GM19328 (cell line): ENCODE results near the gene ADCY6.

ENCODE experiments used
- ATAC-seq: cut with Tn5 transposase; IDR thresholded peaks from one replicate; pipeline ENCODE4 v1.9.1; 2021; ENCODE audit warnings: mild to moderate bottlenecking, moderate library complexity; ENCODE audit not compliant: unreplicated experiment

ADCY6 gene

DNA sequence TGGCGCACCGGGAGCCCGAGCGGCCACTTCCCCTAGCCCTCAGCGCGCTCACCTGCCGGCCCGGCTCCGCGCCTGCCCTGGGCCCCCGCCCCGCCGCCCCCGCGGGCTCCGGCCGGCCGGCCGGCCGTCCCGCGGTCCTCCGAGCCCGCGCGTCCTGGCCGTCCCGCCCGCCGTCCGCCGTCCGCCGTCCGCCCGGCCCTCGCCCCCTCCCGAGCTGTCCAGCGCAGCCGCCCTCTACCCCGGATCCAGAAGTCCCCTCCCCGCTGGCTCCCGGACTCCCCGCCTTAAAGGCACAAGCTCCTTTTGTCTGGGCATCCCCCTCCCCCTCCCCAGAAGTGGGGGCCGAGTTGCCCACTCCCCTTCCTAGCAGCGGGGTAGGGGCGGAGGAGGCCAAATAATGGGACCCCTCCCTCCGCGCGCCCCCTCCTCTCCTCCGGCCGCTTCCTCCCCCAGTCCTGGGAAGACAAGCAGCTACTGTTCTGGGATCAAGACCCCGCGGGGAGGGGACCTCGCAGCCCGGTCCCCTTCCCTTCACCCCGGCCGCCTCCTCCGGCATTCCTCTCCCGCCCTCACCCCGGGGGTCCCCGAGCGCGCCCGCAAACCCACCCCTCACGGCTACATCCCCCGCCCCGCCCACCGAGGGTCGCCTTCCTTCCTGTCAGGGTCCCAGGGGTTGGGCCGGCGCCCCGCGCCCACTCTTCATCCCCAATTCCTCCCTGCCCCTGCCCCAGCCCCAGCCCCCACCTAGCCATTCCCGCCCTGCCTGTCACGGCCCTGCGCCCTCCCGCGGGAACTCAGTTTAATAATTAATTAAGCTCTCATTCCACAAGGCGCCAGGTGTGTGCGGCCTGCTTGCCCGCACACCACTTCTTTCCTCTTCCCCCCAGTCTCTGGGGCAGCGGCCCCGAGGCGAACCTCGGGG, at the start of gene ADCY6:
ADCY6 (minus strand) TSS at position 236 of the 922 bp plus-strand sequence. CDS start 5,655 bp downstream, outside the sequence.
- no peak for ATAC-seq

DNA sequence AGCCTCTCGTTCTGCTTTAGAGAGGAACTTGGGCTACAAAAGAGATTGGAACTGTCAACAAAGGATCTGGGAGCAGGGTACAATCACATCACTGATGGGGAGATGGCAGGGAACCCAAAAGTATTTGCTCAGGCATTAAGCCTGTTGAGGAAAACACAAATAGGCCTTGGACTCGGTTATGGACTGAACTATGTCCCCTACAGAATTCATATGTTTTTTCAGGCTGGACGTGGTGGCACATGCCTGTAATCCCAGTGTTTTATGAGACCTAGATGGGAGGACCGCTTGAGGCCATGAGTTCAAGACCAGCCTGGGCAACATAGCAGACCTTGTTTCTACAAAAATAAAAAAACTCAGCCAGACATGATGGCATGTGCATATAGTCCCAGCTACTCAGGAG, 49.2 kb upstream of the ADCY6 start:
- ATAC-seq, result no peak

DNA sequence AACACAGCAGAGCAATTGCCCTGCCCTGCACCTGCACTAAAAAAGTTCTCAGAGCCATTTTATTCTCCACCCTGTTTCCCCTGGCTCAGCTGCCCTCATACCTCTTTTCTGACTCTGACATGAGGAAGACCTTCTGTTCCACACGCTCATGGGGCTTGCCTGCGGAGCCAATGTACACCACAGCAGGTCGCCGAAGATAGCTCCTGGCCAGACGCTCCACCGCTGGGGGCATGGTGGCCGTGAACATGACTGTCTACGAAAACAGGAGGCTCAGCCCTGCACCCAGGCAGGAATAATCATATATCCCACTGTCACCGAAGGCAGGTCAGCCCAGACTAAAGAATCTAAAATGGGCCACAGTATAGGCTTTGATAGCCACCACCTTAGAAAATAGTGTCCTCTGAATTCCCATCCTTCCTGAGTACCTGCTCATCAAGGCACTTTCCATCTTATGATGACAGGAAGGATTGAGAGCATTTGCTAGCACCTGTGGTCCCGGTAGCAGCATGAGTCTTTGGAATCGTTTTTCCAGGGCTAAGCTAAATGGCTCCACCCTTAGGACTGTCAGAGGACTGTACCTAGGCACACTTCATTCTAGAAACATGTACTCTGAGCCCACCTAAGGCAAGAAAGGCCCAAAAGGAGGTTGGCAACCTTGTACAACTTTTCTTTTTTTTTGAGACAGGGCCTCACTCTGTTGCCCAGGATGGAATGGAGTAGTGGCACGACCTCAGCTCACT, 43.6 kb upstream of the ADCY6 start:
- ATAC-seq, result no peak

DNA sequence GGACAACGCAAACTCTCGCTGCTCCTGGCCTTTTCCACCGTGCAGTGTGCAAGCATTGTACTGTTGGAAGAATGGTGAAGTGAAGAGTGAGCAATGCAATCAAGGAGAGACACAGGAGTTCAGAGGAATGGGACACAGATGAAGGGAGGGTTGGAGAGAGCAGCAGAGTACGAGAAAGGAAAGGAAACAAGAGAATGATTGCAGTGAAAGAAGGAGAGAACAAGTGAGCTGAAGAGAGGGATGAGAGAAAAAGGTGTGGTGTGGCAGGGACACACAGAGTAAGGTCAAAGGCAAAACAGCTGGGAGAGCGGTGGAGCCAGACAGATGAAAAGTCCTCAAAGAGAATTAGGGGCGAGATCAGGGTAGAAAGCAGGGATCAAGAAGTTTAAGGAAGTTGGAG, 42.4 kb upstream of the ADCY6 start:
- no peak for ATAC-seq

DNA sequence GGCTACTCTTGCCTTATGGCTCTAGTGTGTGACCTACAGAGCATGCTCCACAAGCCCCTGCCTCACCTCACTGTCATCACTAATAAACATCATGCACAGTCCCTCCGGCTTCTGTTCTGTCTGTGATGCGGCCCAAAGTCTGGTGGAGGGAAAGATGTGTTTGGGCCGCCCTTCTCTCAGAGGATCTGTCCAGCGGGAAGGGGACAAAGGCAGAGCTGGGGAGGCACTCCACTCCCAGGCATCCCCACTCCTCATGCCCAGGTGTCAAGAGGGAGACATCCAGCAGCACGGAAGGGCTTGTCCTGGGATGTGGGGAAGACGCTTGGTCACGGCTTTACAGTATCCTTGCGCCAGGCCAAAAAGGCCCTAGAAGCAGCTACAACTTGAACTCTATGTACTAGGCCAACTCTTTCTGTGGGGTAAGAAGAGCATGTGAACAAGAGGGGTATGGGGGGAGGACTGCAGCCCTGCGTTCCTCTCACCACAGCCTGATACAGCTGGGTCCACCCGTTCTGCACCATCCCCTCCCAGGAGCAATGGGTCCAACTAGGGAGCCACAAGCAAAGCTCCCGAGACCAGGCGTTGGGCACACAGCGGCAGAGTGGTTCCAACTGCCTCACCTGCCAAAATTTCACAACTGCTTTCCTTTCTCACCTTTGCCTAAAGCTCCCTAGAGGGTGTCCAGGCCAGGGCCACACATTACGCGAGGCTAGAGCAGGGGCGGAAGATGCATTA, 40.1 kb upstream of the ADCY6 start:
- no peak for ATAC-seq

DNA sequence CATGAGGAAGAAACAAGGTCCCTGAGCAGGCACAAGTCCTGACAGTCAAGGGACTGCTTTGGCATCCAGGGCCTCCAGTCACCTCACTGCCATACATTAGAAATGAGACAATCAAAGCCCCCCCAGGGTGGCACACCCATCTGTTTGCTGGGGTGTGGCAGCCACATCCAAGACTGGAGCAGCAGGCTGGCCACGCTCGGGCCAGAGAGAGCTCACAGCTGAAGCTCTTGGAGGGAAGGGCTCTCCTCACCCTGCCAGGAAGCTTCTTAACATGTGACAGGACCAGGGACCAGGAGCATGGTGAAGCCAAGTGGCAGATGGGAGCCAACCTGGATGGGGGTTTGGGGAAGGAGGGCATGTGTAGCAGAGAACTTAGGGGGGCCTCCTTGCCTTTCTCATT, 39.4 kb upstream of the ADCY6 start:
- ATAC-seq, result no peak

DNA sequence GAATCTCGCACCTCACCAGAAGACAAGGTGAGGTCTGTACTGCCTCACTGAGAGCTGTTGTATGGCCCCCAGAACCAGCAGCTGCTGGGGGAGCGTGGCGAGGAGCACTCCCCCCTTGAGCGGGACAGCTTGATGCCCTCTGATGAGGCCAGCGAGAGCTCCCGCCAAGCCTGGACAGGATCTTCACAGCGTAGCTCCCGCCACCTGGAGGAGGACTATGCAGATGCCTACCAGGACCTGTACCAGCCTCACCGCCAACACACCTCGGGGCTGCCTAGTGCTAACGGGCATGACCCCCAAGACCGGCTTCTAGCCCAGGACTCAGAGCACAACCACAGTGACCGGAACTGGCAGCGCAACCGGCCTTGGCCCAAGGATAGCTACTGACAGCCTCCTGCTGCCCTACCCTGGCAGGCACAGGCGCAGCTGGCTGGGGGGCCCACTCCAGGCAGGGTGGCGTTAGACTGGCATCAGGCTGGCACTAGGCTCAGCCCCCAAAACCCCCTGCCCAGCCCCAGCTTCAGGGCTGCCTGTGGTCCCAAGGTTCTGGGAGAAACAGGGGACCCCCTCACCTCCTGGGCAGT, 38.7 kb upstream of the ADCY6 start:
- ATAC-seq, result no peak

DNA sequence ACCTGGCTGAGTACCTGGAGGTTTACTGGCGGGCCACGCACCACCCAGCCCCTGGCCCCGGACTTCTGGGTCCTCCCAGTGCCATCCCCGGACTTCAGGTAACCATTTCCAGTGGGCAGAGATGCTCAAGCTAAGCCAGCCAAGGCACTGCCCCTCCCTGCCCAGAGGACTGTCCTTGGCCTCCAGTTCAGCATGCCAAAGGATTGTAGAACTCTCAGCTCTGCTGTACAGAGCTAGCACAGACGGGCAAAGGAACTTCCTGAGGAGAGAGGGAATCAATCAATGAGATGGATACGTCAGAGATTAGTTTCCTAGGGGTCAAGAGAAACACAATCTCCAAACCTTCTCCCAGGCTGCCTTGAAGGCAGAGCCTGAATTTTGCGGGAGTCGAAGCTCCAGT, 38.1 kb upstream of the ADCY6 start:
- ATAC-seq, result no peak

DNA sequence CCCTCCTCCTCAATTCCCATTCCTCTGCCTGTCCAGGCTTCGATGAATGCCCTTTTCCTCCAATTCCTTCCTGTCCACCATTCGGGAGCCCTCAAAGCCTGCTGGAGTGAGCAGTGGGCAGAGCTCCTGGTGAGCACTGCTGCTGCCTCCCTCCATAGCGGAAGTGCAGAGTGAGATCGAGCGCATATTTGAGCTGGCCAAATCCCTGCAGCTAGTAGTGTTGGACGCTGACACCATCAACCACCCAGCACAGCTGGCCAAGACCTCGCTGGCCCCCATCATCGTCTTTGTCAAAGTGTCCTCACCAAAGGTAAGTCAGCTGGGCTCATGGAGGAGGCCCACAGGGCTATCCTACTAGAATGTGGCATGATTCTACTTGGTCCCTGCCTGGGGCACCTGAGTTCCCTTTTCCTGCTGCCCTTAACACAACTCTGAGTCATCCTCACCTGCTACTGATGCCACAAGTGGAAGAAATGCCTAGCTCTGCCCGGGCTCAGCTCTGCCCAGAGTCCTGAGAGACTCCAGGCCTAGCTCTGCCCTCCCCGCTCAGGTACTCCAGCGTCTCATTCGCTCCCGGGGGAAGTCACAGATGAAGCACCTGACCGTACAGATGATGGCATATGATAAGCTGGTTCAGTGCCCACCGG, 37.4 kb upstream of the ADCY6 start:
- ATAC-seq, result no peak

DNA sequence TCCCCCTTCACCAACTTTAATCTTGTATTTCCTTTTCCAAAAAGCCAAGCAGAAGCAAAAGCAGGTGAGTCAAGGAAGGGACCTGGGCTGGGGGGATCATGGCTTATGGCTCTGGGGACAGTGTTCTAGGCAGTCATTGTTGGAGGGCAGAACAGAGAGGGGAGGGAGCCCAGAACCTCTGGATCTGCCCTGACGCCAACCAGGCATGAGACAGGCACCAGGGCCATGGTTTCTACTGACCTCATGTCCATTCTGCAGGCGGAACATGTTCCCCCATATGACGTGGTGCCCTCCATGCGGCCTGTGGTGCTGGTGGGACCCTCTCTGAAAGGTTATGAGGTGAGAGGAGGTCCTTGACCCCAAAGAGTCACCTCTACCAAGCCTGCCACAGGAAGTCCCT, 36.0 kb upstream of the ADCY6 start:
- ATAC-seq, result no peak

DNA sequence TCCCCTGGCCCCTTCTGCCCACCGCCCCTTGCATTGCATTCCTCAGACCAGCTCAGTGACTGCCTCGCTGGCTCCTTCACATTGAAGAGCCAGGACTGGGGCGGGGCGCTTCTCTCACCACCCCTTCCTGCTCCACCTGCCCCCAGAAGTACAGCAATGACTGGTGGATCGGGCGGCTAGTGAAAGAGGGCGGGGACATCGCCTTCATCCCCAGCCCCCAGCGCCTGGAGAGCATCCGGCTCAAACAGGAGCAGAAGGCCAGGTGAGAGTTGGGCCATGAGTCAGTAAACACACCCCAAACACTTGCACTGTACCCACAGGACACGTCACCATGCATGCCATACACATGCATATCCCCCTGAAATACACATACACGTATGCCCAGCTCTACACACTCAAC, 35.2 kb upstream of the ADCY6 start:
- ATAC-seq, result no peak

DNA sequence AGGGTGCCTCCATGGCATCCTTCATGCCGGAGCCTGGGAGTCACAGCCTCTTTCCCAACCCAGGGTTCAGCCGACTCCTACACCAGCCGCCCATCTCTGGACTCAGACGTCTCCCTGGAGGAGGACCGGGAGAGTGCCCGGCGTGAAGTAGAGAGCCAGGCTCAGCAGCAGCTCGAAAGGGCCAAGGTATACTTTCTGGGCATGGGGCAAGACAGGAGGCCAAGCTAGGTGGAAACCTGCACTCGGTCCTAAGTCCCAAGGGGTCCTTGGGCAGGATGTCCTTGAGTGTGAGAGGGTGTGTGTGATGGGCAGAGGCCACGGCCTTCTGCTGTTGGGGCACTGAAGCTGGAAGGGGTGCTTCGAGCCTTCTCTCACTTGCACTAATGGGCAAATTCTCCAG, 34.4 kb upstream of the ADCY6 start:
- ATAC-seq, result no peak

DNA sequence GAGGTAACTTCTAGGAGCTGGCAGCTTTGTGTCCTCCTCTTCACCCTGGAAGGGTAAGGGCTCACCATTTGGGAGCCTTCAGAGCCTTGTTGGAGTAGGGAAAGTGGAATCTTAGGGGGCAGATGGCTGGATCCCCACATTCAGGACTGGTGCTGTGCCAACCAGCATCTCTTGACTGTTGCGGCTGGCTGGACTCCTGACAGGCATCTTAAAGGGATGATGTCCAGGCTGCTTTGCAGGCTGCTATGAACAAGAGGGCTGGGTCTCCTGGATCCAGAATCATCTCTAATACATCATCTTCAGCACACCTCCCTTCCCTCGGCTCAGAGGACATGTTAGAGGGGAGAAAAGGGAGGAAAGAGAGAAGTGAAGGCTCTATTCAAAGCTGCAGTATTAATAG, 33.8 kb upstream of the ADCY6 start:
- no peak for ATAC-seq

DNA sequence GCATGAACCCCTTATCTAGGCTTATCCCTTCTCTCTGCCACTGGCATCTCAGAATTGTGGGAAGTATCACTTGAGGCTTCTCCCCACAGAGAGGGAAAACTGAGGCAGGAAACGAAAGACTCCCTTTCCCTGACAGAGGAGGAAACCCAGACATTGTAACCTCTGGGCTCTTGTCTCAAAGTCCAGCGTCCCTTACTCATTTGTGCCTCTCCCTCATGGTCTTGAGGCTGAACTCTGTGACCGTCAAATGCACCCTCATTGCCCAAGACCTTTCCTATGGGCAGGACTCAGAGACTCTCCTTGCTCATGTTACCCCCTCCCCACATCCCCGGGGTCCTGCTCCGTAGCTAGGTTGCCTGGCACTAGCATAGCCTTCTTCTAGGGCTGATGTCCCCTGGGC, 33.2 kb upstream of the ADCY6 start:
- ATAC-seq, result no peak

DNA sequence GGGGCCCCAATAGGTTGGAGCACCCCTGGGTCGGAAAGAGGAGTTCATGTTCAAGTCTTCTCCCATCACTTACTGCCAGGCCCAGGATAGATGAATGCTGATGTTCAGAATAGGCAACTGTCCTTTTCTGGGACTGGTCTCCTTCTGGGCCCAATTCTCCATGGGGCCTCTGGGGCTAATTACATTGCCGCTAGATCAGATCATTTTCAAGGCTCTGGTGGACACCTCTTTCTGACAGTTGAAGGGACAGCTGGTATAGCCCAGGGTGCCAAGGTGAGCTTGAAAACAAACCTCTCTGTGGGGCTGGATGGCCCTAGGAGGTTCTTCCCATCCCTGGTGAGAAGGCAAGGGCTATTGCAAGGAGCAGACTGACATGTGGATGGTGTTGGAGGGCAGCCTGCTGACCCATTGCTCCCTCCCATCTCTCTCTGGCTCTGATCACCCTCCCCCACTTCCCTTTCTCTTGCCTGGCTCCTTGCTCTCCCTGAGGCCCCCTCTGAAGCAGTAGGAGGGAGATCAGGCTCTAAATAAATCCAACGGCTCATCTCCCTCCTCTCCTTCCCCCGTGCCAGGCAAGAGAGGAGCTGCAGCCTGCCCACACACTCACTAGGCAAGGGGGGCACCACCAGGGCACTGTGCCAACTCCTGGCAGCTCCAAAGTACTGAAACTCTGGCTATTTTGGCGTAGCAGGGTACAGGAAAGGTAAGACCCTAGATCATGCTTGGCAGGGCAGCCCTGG, 31.3 kb upstream of the ADCY6 start:
- no peak for ATAC-seq

DNA sequence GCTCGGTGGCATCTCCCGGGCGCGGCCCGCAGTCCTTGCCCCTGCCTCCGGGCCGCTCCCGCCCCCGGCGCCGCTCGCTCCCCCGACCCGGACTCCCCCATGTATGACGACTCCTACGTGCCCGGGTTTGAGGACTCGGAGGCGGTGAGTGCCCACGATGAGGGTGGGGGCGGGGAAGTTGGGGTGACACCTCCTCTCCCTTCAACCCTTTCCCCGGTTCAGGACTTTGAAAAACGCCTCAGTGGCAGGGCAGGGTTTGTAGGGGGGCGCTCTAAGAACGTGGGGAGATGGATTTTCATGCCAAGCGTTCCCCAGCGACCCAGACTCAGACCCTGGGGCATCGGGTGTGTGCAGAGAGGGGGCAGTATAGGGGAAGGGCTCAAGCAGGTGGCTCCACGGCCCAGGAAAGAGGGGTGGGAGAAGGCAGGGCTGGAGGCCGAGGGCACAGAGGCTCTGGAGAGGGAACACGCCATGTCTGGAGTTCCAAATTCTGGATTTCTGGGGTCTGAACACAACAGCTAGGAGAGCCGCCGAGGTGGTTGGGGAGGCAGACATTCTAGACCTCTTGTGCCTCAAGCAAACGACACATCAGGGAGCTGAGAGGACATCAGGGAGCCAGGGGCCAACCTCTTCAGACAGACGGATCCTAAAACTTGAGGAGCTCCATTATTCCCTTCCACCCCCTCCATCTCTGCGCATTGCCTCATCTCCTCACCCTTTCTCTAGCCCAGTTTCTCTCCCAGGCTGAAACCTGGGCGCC, 30.1 kb upstream of the ADCY6 start:
- no peak for ATAC-seq

DNA sequence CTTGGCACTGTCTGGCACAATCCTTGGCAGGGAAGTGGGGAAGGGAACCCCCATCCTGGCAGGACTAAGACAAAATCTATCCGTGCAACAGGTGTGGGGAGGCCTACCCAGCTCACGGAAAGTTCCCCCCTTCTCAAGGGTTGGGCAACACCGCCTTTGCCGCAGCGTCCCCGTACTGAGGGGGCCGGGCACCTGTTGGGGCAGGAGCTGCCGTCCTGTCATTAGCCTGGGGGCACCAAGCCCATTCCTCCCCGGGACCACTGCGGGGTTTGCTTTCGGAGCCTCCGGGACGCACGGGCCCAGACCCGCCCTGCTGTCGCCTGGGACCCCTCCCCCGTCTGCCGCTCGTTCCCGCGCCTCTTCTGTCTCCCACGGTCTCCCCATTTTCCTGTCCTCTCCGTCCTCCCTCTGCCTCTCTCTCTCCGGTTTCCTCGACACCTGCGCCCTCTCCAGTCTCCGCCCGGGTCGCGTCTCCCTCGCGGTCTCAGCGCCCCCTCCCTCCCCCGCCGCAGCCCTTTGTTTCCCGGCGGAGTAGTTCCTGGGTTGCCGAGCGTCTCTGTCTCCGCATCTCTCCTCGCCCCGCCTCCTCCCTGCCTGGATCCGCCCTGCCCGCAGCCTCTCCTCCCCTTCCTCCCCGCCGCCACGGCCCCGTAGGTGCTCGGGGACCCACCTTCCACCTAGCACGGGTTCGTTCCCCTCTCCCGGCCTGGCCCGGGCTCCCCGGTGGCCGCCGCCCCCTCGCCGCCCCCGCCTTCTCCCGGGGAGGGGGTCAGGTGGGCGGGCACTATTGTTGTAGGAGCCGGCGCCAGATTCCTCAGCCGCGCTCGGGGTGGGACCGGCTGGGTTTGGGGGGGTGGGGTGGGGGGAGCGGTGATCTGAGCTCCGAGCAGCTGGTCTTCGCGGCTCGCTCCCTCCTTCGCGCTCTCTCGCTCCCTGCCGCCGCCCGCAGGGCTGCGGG, 29.3 kb upstream of the ADCY6 start, which contains the start of gene CACNB3:
CACNB3 (plus strand) TSS at position 624 of the 958 bp plus-strand sequence. CDS start 434 bp downstream, outside the sequence.
- ATAC-seq, result no peak
